SK-N-SH treated with all-trans-retinoic acid at 6 μM for 48 hours (cell line): ENCODE results near the gene MUC2.

Experiments used
- GLIS3 ChIP-seq: fragments of 250-450 bp; sonication (Bioruptor Pico); IDR thresholded peaks from 2 replicates; pipeline ENCODE4 v1.5.0; 2020; ENCODE audit warnings: mild to moderate bottlenecking, moderate library complexity
- PATZ1 ChIP-seq: fragments of 250-450 bp; sonication (Bioruptor Pico); IDR thresholded peaks from 2 replicates; pipeline ENCODE4 v1.8.0; 2020; ENCODE audit warnings: mild to moderate bottlenecking, moderate library complexity, borderline replicate concordance
- PPARA ChIP-seq: fragments of 250-450 bp; sonication (Bioruptor Pico); IDR thresholded peaks from 2 replicates; pipeline ENCODE4 v1.5.0; 2020; ENCODE audit warnings: mild to moderate bottlenecking, borderline replicate concordance
- RARB ChIP-seq: fragments of 250-450 bp; sonication (Bioruptor Pico); IDR thresholded peaks from 2 replicates; pipeline ENCODE4 v1.8.0; 2021; ENCODE audit warnings: mild to moderate bottlenecking, moderate library complexity
- ZNF8 ChIP-seq: fragments of 450-650 bp; formaldehyde crosslinking; IDR thresholded peaks from 2 replicates; pipeline ENCODE4 v1.5.0; 2020; ENCODE audit warnings: mild to moderate bottlenecking, moderate library complexity
- TF ChIP-seq, protein P1 (sequence below): fragments of 250-450 bp; sonication (Bioruptor Pico); IDR thresholded peaks from 2 replicates; pipeline ENCODE4 v1.5.1; 2020; ENCODE audit warnings: low read depth, mild to moderate bottlenecking, moderate library complexity

DNA sequence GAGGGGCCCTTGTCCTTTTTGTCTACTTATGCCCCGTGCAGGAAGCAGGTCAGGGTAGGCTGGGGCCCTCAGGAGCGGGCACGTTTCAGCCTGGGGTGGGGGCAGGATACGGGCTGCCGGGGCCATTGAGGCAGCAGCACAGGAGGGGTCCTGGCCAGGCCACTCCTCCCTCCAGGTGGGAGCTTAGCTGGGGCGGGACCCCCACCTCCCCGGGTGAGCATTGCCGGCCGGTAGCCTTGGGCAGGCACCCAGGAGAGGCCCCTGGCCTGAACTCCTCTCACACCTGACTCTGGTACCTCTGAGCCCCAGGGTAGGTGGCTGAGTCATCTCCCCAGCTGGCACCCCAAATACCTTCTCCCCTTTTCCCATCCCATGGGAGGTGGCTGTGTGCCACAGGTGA lies 33.2 kb upstream of the MUC2 start:
- TF ChIP-seq PPARA (CRISPR knock-in tag) (no peak), ZNF8 (CRISPR knock-in tag) (no peak), PATZ1 (CRISPR knock-in tag) (no peak), GLIS3 (CRISPR knock-in tag) (no peak), RARB (CRISPR knock-in tag) (no peak)
- TF ChIP-seq, protein P1, sequence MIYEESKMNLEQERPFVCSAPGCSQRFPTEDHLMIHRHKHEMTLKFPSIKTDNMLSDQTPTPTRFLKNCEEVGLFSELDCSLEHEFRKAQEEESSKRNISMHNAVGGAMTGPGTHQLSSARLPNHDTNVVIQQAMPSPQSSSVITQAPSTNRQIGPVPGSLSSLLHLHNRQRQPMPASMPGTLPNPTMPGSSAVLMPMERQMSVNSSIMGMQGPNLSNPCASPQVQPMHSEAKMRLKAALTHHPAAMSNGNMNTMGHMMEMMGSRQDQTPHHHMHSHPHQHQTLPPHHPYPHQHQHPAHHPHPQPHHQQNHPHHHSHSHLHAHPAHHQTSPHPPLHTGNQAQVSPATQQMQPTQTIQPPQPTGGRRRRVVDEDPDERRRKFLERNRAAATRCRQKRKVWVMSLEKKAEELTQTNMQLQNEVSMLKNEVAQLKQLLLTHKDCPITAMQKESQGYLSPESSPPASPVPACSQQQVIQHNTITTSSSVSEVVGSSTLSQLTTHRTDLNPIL (CRISPR knock-in tag), result no peak
